Measurements from ENCODE around the gene FBXO34. TPM values are rescaled to one million over a fixed set of nuclear protein-coding genes. Genes with fewer than 3 reads are reported as not detected.
A peak's percentile ranks its signal among the peaks of the same experiment; 100 is the strongest.

FBXO34 gene
- total RNA-seq, 1 donor from 2014 or later: 25.3 TPM

- Mint-ChIP-seq H3K4me1 (peaks cover 48% of the 10 kb centered on the region), H3K9me3 (no peaks in the 10 kb centered on the region), H3K27ac (no peak overlapping the region), H3K36me3 (ENCODE audit: low read depth) (peaks cover 30% of the 10 kb centered on the region), H3K27me3 (no peaks in the 10 kb centered on the region), H3K4me3 (no peak overlapping the region)
- DNase-seq: no peak
- intact Hi-C loops (cut with micrococcal nuclease): no loop called here
Observed at GRCh38 chr14:55349565-55349964, 78.3 kb downstream of the FBXO34 start.

- Mint-ChIP-seq H3K4me3 (no peak overlapping the region), H3K27ac (no peak overlapping the region), H3K9me3 (no peaks in the 10 kb centered on the region), H3K36me3 (ENCODE audit: low read depth) (peaks cover 28% of the 10 kb centered on the region), H3K4me1 (peaks cover 46% of the 10 kb centered on the region), H3K27me3 (no peaks in the 10 kb centered on the region)
- intact Hi-C loops (cut with micrococcal nuclease): no loop called here
- no peak for DNase-seq
Observed at GRCh38 chr14:55350461-55350860, 79.2 kb downstream of the FBXO34 start.

- H3K27me3 Mint-ChIP-seq: no peaks in the 10 kb centered on the region
- intact Hi-C loops (cut with micrococcal nuclease): no loop called here
- no peaks in the 10 kb centered on the region for H3K9me3 Mint-ChIP-seq
- no peak overlapping the region for H3K4me3 Mint-ChIP-seq
- H3K36me3 Mint-ChIP-seq (ENCODE audit: low read depth): peaks cover 27% of the 10 kb centered on the region
- H3K27ac Mint-ChIP-seq: no peak overlapping the region
- no peak for DNase-seq
- H3K4me1 Mint-ChIP-seq: peaks cover 45% of the 10 kb centered on the region
Observed at GRCh38 chr14:55351111-55351510, 79.9 kb downstream of the FBXO34 start.

- peak overlapping the region; percentile 51 for H3K27ac Mint-ChIP-seq
- H3K36me3 Mint-ChIP-seq (ENCODE audit: low read depth): peaks cover 27% of the 10 kb centered on the region
- no peaks in the 10 kb centered on the region for H3K9me3 Mint-ChIP-seq
- no peak for DNase-seq
- H3K4me1 Mint-ChIP-seq: peaks cover 48% of the 10 kb centered on the region
- intact Hi-C loops (cut with micrococcal nuclease): no loop called here
- no peak overlapping the region for H3K4me3 Mint-ChIP-seq
- no peaks in the 10 kb centered on the region for H3K27me3 Mint-ChIP-seq
Observed at GRCh38 chr14:55352201-55352600, 81.0 kb downstream of the FBXO34 start.

DNA sequence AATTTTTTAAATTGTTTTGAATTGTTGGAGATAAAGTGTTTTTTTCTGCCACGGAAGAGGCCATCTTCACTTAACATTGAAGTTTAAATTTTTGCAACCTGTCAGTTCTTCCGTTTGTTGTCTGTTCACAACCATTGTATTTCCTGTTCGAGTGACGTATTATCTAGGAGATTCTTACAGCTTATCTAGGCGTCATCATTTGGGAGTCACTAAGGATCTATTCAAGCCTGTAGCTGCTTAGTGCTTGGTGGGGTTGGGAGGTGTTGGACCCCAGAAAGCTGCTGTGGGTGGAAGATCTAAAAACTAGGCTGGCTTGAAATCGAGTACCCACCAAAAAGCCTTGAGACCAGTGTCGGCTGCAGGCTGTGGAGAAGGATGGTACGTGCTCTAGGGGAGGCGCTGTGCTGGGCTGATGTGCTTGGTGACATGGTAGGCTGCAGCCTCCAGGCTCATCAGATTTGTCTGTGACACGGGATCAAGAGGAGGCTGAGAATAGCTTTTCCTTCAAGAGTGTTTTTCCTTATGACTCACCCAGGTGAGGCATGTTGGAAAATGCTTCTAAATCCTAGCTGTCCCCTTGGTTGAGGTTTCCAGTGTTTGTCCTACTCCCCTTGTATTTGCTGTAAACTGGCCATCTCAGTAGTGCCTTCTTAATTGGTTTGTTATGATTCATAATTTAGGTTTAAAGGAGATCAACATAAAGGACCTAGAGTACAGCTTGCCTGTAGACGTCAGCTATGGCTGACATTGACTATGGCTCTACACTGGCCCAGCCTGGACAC is 82.7 kb downstream of the FBXO34 start:
- peaks cover 36% of the 10 kb centered on the region for H3K4me1 Mint-ChIP-seq
- peaks cover 27% of the 10 kb centered on the region for H3K36me3 Mint-ChIP-seq (ENCODE audit: low read depth)
- DNase-seq: peak; percentile 68
- peak overlapping the region; percentile 93 for H3K27ac Mint-ChIP-seq
- intact Hi-C loops (cut with micrococcal nuclease): loop anchor here (1.0 to 2.0 kb wide), 4 partner anchors 15 to 141 kb away; partner anchors contain the start of gene FBXO34
- no peaks in the 10 kb centered on the region for H3K27me3 Mint-ChIP-seq
- peak overlapping the region; percentile 70 for H3K4me3 Mint-ChIP-seq
- H3K9me3 Mint-ChIP-seq: no peaks in the 10 kb centered on the region

DNA sequence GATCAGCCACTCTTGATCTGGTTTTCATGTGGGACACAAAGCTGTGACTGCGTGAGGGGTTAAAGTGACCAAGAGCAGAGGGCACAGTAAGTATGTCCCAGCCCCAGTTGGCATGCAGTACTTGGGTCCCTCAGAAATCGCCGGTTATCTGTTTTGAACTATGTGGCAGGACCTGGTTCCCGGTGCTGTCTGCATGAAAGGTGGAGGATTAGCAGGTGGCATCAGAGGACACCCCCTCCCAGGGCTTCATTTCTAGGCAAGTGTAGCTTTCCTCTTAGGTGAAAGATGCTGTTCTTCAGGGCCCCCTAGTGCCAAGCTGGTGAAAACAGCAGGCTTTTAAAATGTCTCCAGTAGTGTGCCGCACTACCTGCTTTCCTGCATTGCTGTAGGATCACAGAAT is 83.3 kb downstream of the FBXO34 start:
- H3K4me3 Mint-ChIP-seq: peak overlapping the region; percentile 70
- H3K4me1 Mint-ChIP-seq: peaks cover 33% of the 10 kb centered on the region
- intact Hi-C loops (cut with micrococcal nuclease): loop anchor here (1.0 to 2.0 kb wide), 4 partner anchors 15 to 141 kb away; partner anchors contain the start of gene FBXO34
- H3K27me3 Mint-ChIP-seq: no peaks in the 10 kb centered on the region
- no peaks in the 10 kb centered on the region for H3K9me3 Mint-ChIP-seq
- H3K36me3 Mint-ChIP-seq (ENCODE audit: low read depth): peaks cover 25% of the 10 kb centered on the region
- DNase-seq: peak; percentile 89
- peak overlapping the region; percentile 93 for H3K27ac Mint-ChIP-seq

DNA sequence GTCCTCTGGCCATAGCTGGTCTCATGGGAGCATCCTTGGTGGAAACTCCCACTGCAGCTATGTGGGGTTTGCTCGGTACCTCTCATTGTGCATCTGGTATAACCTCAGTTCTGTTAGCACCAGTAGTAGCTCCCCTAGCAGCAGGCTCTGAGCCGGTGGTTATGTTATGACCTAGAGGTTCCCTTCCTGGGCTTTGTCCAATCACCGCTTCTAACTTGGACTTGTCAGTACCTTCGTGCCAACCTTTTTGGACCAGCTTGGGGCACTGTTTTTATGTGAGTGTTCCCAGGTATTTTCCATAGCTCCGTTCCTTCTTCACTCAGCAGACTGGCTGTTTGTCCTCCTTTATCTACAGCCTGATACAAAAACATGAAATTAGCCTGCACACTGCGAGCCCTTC is 84.7 kb downstream of the FBXO34 start:
- peaks cover 20% of the 10 kb centered on the region for H3K36me3 Mint-ChIP-seq (ENCODE audit: low read depth)
- no peaks in the 10 kb centered on the region for H3K9me3 Mint-ChIP-seq
- peaks cover 28% of the 10 kb centered on the region for H3K4me1 Mint-ChIP-seq
- intact Hi-C loops (cut with micrococcal nuclease): loop anchor here (2.0 kb wide), 1 partner anchor 17 kb away; no protein-coding TSS in a partner anchor
- no peak overlapping the region for H3K4me3 Mint-ChIP-seq
- H3K27ac Mint-ChIP-seq: no peak overlapping the region
- no peaks in the 10 kb centered on the region for H3K27me3 Mint-ChIP-seq
- DNase-seq: no peak

- Mint-ChIP-seq H3K36me3 (ENCODE audit: low read depth) (peaks cover 17% of the 10 kb centered on the region), H3K9me3 (no peaks in the 10 kb centered on the region), H3K27me3 (no peaks in the 10 kb centered on the region), H3K4me1 (peaks cover 28% of the 10 kb centered on the region), H3K27ac (no peak overlapping the region), H3K4me3 (no peak overlapping the region)
- DNase-seq: no peak
- intact Hi-C loops (cut with micrococcal nuclease): no loop called here
Observed at GRCh38 chr14:55356913-55357312, 85.7 kb downstream of the FBXO34 start.

DNA sequence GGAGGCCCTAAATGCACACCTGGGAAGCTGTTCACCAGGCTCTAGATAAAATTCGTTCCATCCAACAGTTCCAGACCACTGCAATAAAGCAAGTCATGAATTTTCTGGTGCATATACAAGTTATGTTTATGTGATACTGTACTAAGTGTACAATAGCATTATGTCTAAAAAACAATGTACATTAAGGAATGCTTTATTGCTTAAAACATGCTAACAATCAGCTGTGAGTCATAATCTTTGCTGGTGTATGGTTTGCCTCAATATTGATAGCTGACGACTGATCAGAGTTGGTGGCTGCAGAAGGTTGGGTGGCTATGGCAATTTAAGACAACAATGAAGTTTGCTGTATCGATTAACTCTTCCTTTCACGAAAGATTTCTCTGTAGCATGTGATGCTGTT is 88.1 kb downstream of the FBXO34 start:
- no peak overlapping the region for H3K27ac Mint-ChIP-seq

GRCh38 chr14:55361190-55361589 is 90.0 kb downstream of the FBXO34 start:
- Mint-ChIP-seq H3K36me3 (ENCODE audit: low read depth) (peaks cover 28% of the 10 kb centered on the region), H3K27me3 (no peaks in the 10 kb centered on the region), H3K9me3 (no peaks in the 10 kb centered on the region), H3K4me3 (no peak overlapping the region), H3K27ac (no peak overlapping the region), H3K4me1 (peaks cover 15% of the 10 kb centered on the region)
- intact Hi-C loops (cut with micrococcal nuclease): no loop called here
- no peak for DNase-seq

More for the DNA sequence above, 88.1 kb downstream of the FBXO34 start:
- Mint-ChIP-seq H3K27me3 (no peaks in the 10 kb centered on the region), H3K4me1 (peaks cover 25% of the 10 kb centered on the region), H3K9me3 (no peaks in the 10 kb centered on the region), H3K36me3 (ENCODE audit: low read depth) (peaks cover 24% of the 10 kb centered on the region), H3K4me3 (no peak overlapping the region)
- intact Hi-C loops (cut with micrococcal nuclease): no loop called here
- DNase-seq: no peak

GRCh38 chr14:55366271-55366670 is 95.0 kb downstream of the FBXO34 start:
- Mint-ChIP-seq H3K4me3 (no peak overlapping the region), H3K4me1 (peaks cover 6% of the 10 kb centered on the region), H3K36me3 (ENCODE audit: low read depth) (peaks cover 47% of the 10 kb centered on the region), H3K27me3 (no peaks in the 10 kb centered on the region), H3K9me3 (no peaks in the 10 kb centered on the region), H3K27ac (no peak overlapping the region)
- no peak for DNase-seq
- intact Hi-C loops (cut with micrococcal nuclease): no loop called here

- Mint-ChIP-seq H3K4me3 (no peak overlapping the region), H3K9me3 (no peaks in the 10 kb centered on the region), H3K4me1 (peaks cover 27% of the 10 kb centered on the region), H3K27me3 (no peaks in the 10 kb centered on the region), H3K27ac (peak overlapping the region; percentile 48), H3K36me3 (ENCODE audit: low read depth) (peaks cover 41% of the 10 kb centered on the region)
- intact Hi-C loops (cut with micrococcal nuclease): loop anchor here (5.0 kb wide), 1 partner anchor 1691 kb away; no protein-coding TSS in a partner anchor
- DNase-seq: no peak
Observed at GRCh38 chr14:55370883-55371455, 99.7 kb downstream of the FBXO34 start.

GRCh38 chr14:55372423-55372822 is 101.2 kb downstream of the FBXO34 start:
- peak overlapping the region; percentile 77 for H3K27ac Mint-ChIP-seq
- H3K4me3 Mint-ChIP-seq: no peak overlapping the region
- H3K27me3 Mint-ChIP-seq: no peaks in the 10 kb centered on the region
- intact Hi-C loops (cut with micrococcal nuclease): loop anchor here (2.0 to 5.0 kb wide), 2 partner anchors 18 to 1690 kb away; no protein-coding TSS in a partner anchor
- DNase-seq: no peak
- H3K4me1 Mint-ChIP-seq: peaks cover 31% of the 10 kb centered on the region
- no peaks in the 10 kb centered on the region for H3K9me3 Mint-ChIP-seq
- H3K36me3 Mint-ChIP-seq (ENCODE audit: low read depth): peaks cover 50% of the 10 kb centered on the region

- H3K27ac Mint-ChIP-seq: peak overlapping the region; percentile 77
- DNase-seq: no peak
- no peaks in the 10 kb centered on the region for H3K9me3 Mint-ChIP-seq
- no peaks in the 10 kb centered on the region for H3K27me3 Mint-ChIP-seq
- peaks cover 50% of the 10 kb centered on the region for H3K36me3 Mint-ChIP-seq (ENCODE audit: low read depth)
- peaks cover 31% of the 10 kb centered on the region for H3K4me1 Mint-ChIP-seq
- intact Hi-C loops (cut with micrococcal nuclease): loop anchor here (2.0 to 5.0 kb wide), 2 partner anchors 18 to 1689 kb away; no protein-coding TSS in a partner anchor
- H3K4me3 Mint-ChIP-seq: no peak overlapping the region
Observed at GRCh38 chr14:55372825-55373224, 101.6 kb downstream of the FBXO34 start.
